Adrenal gland (tissue), 5 donors: ENCODE data around the gene OTOP3.

Source experiments
- CTCF ChIP-seq, 6 experiments: fragments of 450-650 bp in 4 of 6; fragments of 200-600 bp in 2 of 6; sonication (generic) in 1 of 6; IDR thresholded peaks; 1 replicate in 5 of 6; 2 replicates in 1 of 6; pipeline versions ENCODE4 v1.5.1 to v1.8.0; 2016 to 2021; ENCODE audit warnings: antibody characterized with exemption in 6 of 6, mild to moderate bottlenecking in 2 of 6, moderate library complexity in 1 of 6
- POLR2A ChIP-seq, 2 donors: fragments of 450-650 bp; IDR thresholded peaks; one replicate each; pipeline ENCODE4 v1.6.1; 2017; ENCODE audit warnings: antibody characterized with exemption in 2 of 2, mild to moderate bottlenecking in 2 of 2, moderate library complexity in 1 of 2
- donor health status: DM: no; HTN: no; CAD: no.

GRCh38 chr17:74968361-74968780, 32.7 kb downstream of the OTOP3 start:
- TF ChIP-seq CTCF (IDR thresholded peaks at IDR 0.05) (no peak), POLR2A (IDR thresholded peaks at IDR 0.05) (no peak)
